A172 (cell line): Measurements from ENCODE around the gene DMWD. TPM values are rescaled to one million over a fixed set of nuclear protein-coding genes. Genes with fewer than 3 reads are reported as not detected.
"Not testable (repeated sequence)": the region's sequence is repeated elsewhere in the genome, so short reads cannot be mapped to it uniquely, and the experiment has no call there.

Experiments
- DNase-seq: peaks from one replicate; pipeline ENCODE4 v3.0.0-alpha.2; 2015; ENCODE audit warnings: low spot score
- total RNA-seq: library from RNA; depleted of rRNA; stranded (reverse); fragments of >200 nt; shearing (Covaris generic); gene quantifications from 2 replicates; pipeline ENCODE4 v1.2.3, GENCODE V29; 2014; rRNA removed

DMWD gene
- total RNA-seq, 1 experiment from 2014 or later, result 27.0 TPM

- not testable (repeated sequence) for DNase-seq
Measured at GRCh38 chr19:45751483-45751882, 41.2 kb downstream of the DMWD start.

GRCh38 chr19:45747513-45747912 lies 45.1 kb downstream of the DMWD start:
- no peak for DNase-seq

GRCh38 chr19:45746866-45747265 lies 45.8 kb downstream of the DMWD start:
- DNase-seq, result no peak

GRCh38 chr19:45745606-45746005 lies 47.0 kb downstream of the DMWD start:
- DNase-seq, result no peak

- DNase-seq, result no peak
Measured at GRCh38 chr19:45742969-45743368, 49.7 kb downstream of the DMWD start.

GRCh38 chr19:45739498-45740439 lies 52.9 kb downstream of the DMWD start:
- no peak for DNase-seq

GRCh38 chr19:45733160-45733810 lies 59.4 kb downstream of the DMWD start, which contains the start of gene MEIOSIN:
Gene MEIOSIN, plus strand, starts transcription at chr19:45733439. Its CDS starts 1,938 bp downstream, at chr19:45735377.
- DNase-seq, result no peak

Other genes starting within 250 kb of the DMWD start
- 4.0 and 8.6 TPM in 2 replicates for gene OPA3, start 208.0 kb downstream of the DMWD start, total RNA-seq
- gene GPR4, start 190.6 kb downstream of the DMWD start, total RNA-seq, result not detected in 2 replicates
- gene EML2, start 153.4 kb downstream of the DMWD start, total RNA-seq, result 4.2 and 4.4 TPM in 2 replicates
- 0.10 and 0.72 TPM in 2 replicates for gene GIPR, start 124.6 kb downstream of the DMWD start, total RNA-seq
- gene SNRPD2, start 100.9 kb downstream of the DMWD start, total RNA-seq, result 260 and 319 TPM in 2 replicates
- gene QPCTL, start 100.2 kb downstream of the DMWD start, total RNA-seq, result 5.1 and 8.2 TPM in 2 replicates
- 2.4 and 3.0 TPM in 2 replicates for gene FBXO46, start 61.9 kb downstream of the DMWD start, total RNA-seq
- not detected in 2 replicates for gene MEIOSIN, start 59.4 kb downstream of the DMWD start, total RNA-seq
- 9.5 and 14.5 TPM in 2 replicates for gene SIX5, start 23.6 kb downstream of the DMWD start, total RNA-seq
- 25.1 and 30.5 TPM in 2 replicates for gene DMPK, start 10.4 kb downstream of the DMWD start, total RNA-seq
- gene RSPH6A, start 22.5 kb upstream of the DMWD start, total RNA-seq, result not detected in 2 replicates
- 18.6 and 25.5 TPM in 2 replicates for gene SYMPK, start 70.3 kb upstream of the DMWD start, total RNA-seq
- gene FOXA3, start 71.5 kb upstream of the DMWD start, total RNA-seq, result not detected in 2 replicates
- 16.2 and 24.6 TPM in 2 replicates for gene IRF2BP1, start 93.3 kb upstream of the DMWD start, total RNA-seq
- 0.48 and 1.1 TPM in 2 replicates for gene MYPOP, start 109.8 kb upstream of the DMWD start, total RNA-seq
- gene NANOS2, start 121.9 kb upstream of the DMWD start, total RNA-seq, result not detected in 2 replicates
- gene NOVA2, start 181.0 kb upstream of the DMWD start, total RNA-seq, result 0.17 and 0.53 TPM in 2 replicates
- gene CCDC61, start 202.6 kb upstream of the DMWD start, total RNA-seq, result 2.4 and 3.1 TPM in 2 replicates
- gene PGLYRP1, start 230.2 kb upstream of the DMWD start, total RNA-seq, result not detected in 2 replicates
- gene IGFL4, start 248.2 kb upstream of the DMWD start, total RNA-seq, result not detected in 2 replicates